SU-DHL-6 (cell line): Measurements from ENCODE around the gene COL6A1.

Experiments used
- EZH2phosphoT487 ChIP-seq: fragments of 200-600 bp; sonication (generic), shearing (Covaris generic); conservative IDR thresholded peaks from 2 replicates; pipeline ENCODE4 v1.6.1; 2018; ENCODE audit warnings: mild to moderate bottlenecking, antibody characterized with exemption, low read length, moderate library complexity, mixed read lengths
- TF ChIP-seq, protein P1 (sequence below): fragments of 200-600 bp; sonication (generic); IDR thresholded peaks from one replicate; pipeline ENCODE4 v1.5.1; 2017; ENCODE audit warnings: antibody characterized with exemption, mild to moderate bottlenecking, low read length, moderate library complexity; ENCODE audit not compliant: insufficient read depth, poor library complexity, severe bottlenecking

DNA sequence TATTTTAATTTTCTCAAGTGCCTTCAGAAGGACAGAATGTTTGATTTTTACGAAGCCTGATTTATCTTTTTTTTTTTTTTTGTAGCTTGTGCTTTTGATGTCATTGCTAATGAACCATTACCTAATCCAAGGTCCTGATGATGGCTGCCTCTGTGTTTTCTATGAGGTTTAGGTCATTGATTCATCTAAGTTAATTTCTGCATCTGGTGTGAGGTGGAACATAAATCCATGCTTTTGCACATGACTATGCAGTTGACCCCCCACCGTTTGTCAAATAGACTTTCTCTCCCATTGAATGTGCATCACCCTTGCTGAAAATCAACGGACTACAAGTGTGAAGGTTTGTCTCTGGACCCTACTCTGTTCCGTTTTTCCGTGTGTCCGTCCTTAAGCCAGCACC lies 50.5 kb downstream of the COL6A1 start:
- no peak for TF ChIP-seq EZH2phosphoT487
- TF ChIP-seq, protein P1, sequence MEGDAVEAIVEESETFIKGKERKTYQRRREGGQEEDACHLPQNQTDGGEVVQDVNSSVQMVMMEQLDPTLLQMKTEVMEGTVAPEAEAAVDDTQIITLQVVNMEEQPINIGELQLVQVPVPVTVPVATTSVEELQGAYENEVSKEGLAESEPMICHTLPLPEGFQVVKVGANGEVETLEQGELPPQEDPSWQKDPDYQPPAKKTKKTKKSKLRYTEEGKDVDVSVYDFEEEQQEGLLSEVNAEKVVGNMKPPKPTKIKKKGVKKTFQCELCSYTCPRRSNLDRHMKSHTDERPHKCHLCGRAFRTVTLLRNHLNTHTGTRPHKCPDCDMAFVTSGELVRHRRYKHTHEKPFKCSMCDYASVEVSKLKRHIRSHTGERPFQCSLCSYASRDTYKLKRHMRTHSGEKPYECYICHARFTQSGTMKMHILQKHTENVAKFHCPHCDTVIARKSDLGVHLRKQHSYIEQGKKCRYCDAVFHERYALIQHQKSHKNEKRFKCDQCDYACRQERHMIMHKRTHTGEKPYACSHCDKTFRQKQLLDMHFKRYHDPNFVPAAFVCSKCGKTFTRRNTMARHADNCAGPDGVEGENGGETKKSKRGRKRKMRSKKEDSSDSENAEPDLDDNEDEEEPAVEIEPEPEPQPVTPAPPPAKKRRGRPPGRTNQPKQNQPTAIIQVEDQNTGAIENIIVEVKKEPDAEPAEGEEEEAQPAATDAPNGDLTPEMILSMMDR = no peak
